Cerebellar nuclear complex (tissue), 1 donor: Measurements from ENCODE around the gene FAM180A.
"Not testable (repeated sequence)": the region's sequence is repeated elsewhere in the genome, so short reads cannot be mapped to it uniquely, and the experiment has no call there.

Source experiments
- DNase-seq, 2 experiments: peaks; one replicate each; lab custom pipeline; 2025; lab: John Stamatoyannopoulos, UW

Gene FAM180A

DNA sequence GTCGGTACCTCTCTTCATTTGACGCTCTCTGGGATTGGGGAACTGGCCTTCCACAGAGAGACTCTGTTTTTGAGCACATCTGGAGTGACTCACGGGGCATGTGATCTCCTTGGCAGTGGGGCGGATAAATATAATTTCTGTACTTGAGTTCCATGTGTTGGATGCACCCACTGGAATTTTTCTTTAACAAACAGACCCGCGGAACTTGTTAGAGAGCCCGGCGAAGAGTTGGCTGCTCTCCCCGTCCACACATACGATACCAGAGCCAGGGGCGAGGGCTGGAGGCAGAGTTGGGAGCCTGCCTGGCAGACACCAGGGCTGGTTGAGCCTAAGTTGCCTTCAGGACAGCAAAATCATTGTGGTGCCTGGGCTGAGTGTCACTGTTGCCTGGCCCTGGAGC, at the start of gene FAM180A:
Gene FAM180A, minus strand, starts transcription at position 44 of the 400 bp plus-strand sequence. CDS start 233 bp downstream, outside the sequence.
- DNase-seq, result no peak

- no peak for DNase-seq
These were observed 49.5 kb upstream of the FAM180A start for GRCh38 chr7:135798095-135798494.

GRCh38 chr7:135795846-135796570, 47.4 kb upstream of the FAM180A start:
- no peak for DNase-seq

- no peak for DNase-seq
These were observed 45.2 kb upstream of the FAM180A start for GRCh38 chr7:135793841-135794240.

- no peak for DNase-seq
These were observed 44.3 kb upstream of the FAM180A start for GRCh38 chr7:135792866-135793265.

DNA sequence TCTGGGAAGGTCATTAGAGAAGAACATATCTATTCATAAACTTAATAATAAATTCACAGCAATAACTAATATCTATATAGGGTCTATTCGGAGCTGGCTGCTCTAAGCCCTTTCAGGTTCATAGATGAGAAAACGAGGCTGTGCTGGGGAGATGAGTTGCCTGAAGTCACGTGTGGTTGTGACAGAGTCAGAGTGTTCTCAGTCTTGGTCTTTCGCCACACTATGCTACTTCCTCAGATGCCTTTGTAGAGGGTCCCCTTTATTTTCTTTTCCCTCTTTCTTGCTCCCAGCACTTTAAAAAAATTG, 43.7 kb upstream of the FAM180A start:
- no peak for DNase-seq

DNA sequence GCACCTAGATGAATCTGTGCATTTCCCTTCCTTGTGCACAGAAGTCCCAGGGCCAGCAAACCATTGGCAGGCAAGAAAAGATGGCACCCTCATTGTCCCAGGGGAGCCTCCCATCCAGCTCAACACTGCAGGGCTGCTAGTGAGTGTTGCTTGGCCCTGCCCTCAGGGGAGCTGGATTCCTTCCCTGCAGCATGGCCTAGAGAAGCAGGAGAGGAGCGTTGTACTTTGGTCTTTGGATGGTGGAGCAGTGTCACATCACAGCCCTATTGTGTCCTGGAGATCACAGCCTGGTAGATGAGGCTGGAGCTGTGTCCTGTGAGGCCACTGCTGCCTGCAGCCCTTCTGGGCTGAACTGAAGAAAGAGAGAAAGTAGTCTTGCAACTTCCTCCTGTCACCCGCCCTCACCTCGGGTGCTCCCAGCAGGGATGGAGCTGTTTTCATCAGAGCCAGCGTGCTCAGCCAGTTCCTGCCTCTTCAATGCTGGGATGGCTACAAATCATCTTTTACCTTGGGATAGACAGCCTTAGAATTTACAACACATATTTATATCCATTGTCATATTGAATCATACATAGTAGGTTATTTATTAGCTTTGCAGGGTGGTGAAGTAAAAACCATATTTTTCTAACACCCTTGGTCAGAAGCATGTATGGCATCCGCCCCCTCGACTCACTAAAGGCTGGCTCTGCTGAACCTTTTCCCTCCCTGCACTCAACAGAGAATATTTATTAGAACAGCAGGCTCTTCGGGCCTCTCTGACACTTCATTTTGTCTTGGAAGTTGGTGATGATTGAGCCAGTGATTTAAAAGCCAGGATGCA, 43.1 kb upstream of the FAM180A start:
- DNase-seq, result no peak

- DNase-seq, result no peak
These were observed 41.9 kb upstream of the FAM180A start for GRCh38 chr7:135790371-135790977.

DNA sequence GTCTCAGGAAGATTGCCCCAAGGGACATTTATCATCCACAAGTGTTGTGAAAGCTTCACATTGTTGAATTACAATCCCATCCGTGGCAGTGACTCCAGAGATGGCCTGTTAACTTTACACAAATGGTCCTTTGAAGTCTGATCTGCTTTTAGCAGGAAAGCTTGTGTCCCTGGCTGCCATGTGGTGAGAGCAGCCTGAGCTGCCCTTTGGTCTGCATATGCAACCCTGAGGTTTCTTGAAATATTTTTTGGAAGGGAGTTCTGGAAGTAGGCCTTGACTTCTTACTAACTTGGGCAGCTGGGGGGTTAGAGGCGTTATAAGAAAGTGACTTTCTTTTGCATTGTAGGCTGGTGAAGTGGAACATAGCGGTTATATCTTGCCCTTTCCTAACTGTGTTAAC, 41.3 kb upstream of the FAM180A start:
- no peak for DNase-seq

DNA sequence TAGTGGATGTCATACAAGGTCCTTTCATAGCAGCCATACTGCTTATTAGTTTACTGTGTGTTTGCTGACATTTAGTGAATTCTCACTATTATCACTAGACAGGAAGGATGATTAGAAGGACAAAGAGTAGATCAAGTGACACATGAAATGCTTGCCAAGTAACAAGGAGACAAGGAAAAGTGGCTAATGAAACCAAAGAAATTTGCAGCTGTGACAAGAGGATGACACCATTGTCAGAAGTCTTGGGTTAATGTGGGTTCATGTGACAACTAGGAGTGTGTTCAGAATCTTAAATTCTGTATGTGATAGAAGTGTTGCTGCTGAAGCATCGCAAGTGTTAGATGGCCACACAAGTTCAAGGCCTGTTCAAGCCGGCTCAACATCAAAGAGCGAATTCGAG, 40.8 kb upstream of the FAM180A start:
- no peak for DNase-seq

- no peak for DNase-seq
These were observed 38.3 kb upstream of the FAM180A start for GRCh38 chr7:135786911-135787310.

DNA sequence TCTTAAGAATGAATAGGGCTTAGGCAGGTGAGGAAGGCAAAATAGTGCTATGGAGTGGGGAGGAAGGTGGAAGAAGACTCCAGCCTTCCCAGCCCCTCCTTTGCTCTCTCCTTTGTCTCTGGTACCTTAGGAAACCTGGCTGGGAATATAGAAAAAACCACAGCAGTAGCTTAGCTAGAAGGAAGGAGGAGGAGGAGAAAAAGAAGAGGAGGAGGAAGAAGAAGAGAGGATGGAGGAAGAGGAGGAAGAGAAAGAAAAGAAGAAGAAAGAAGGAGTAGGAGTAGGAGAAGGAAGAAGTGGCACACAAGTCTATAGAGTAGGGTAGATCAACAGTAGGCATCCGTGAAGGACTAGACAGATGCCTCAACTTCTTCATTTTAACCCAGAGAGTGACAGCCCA, 36.5 kb upstream of the FAM180A start:
- no peak for DNase-seq

GRCh38 chr7:135784013-135784412, 35.4 kb upstream of the FAM180A start:
- no peak for DNase-seq

- DNase-seq, result no peak
These were observed 34.2 kb upstream of the FAM180A start for GRCh38 chr7:135782801-135783200.

DNA sequence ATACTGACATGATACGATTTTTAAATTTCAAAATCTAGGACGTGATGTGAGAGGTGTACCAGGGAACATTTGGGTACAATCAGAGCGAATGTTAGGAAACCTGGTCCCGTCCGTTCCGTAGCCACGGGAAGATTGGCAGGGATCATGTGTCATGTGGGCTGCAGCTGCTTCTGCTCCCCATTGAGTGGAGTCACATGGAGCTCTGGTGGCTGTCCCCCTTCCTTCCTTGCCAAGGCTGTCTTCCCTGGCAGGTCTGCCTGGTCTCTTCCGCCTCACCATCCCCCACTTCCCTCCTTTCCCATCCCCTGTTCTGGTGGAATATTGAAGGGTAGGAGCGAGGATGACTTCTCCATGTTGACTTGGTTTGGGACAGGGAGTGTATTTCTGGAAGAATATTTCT, 33.8 kb upstream of the FAM180A start:
- no peak for DNase-seq

DNA sequence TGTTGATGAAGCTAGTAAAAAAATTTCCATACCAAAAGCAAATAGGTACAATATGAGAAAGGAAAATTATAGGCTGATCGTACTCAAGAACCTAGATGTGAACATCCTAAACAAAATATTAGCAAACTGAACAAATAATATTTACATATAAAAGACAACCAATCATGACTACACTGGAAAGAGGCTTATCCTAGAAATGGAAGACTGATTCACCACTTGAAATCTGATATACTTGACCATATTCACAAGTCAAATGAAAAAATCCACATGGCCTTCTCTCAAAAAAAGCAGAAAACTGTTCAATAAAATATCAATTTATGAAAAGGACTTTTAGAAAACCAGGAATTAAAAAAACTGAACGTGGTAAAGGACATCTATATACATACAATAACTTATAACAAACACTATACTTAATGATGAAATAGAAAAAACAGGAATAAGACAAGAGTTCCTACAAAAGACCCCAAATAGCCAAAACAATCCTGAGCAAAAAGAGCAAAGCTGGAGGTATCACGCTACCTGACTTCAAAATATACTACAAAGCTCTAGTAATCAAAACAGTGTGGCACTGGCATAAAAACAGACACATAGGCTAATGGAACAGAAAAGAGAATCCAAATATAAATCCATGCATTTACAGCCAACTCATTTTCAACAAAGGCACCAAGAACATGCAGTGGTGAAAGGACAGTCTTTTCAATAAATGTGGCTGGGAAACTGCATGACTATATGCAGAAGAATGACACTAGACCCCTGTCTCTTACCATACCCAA, 29.2 kb upstream of the FAM180A start:
- no peak for DNase-seq

GRCh38 chr7:135775915-135776314, 27.3 kb upstream of the FAM180A start:
- not testable (repeated sequence) for DNase-seq

DNA sequence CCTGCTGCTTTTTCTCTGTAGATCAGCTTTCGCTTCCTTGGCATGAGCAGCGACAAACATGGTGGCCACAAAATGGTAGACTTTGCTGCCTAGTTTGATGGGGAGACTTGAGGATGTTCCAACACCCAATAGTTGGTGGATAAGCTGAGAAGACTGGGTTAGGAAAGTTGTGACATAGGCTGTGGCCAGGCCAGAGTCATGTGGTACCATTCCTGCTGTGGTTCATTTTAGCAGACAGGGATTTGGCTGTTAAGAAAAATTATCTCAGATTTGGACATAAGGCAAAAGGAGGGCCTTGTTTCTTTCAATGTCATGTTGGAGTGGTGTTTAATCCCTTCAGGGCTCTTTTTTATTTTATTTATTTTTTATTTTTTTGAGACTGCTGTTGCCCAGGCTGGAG, 26.6 kb upstream of the FAM180A start:
- DNase-seq, result no peak

DNA sequence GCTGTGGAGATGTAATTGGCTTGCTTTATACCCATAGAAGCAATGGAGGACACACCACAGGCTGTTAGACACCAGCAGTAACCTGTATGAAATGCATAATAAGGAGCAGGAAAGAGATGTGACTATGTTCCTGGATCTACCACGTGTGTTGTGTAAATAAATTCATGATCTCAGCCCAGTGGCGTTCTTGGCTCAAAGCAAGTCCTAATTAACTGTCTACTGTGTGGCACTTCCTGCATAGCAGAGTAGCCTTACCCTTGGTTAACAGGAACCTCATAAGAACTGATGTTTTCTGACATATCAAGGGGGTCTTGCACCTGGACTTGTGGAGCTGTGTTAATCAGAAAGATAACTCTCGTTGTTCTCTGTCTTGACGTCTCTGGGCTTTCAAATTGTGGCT, 25.7 kb upstream of the FAM180A start:
- DNase-seq, result no peak

DNA sequence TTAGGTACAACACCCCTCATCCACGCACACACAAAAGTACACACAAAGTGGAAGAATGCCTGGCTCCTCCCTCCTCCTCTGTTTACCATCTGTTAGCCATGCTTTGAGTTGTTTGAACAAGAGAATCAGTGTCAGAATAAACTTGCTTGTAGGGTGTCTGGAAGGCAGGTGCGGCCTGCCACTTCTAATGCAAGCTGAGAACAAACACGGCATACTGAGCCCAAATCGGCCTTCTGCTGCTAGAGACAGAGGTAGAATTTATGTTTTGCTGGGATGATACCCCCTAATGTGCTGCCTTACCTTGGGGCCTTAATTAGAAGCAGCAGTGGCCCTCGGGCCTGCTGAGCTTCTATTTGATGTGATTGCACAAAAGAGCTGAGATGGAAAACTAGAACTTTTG, 24.9 kb upstream of the FAM180A start:
- no peak for DNase-seq

DNA sequence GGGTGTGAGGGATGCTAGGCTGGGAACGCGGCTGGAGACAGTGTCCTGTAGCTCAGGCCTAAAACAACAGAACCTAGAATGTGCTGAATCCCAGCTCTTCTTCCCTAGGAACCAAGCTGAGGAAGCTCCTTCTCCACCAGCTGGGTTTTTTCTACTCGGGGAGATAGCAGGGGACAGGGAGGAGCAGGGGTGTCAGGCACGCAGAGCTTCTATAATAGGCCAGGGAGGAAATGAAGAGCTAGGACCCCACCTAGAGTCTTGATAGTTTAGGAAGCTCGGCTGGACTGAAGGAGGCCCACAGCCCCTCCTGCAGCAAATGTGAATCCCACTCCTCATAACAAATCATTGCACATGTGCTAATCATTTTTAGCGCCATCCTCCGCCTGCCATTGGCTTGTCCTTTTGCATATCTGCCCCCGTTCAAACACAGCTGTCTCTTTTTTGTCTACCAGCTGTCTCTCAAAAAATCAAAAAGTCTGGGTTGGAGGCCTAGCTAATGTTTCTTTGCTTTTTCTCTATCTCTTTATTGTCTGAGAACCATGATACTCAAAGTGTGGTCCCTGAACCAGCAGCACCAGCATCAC, 24.1 kb upstream of the FAM180A start:
- no peak for DNase-seq
